ENCODE measurements around the gene ZNF234.

DNA sequence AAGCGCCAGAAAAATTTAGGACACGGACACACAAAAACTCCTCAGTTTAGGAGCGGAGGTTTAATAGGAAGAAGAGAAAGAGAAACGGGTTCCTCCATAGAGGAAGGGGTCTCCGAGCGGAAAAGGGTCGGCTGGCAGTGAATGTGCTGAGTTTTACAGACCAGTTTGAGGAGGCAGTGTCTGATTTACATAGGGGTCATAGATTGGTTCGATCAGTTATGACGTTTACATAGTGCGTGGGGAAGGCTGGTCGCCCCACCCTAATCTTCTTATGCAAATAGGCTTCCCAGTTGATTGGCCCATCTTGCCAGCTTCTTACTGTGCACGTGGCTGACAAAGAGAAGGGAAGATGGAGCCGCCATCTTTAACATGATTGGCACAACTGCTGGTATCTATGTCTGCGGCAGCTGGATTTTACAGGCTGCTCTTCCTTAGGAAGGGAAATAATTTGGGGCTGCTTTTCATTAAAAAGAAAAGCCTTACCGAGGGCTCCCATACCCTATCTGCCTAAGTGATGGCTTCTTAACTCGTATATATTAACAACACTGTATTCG is 29.4 kb upstream of the ZNF234 start:
- TF ChIP-seq POLR2A (IDR thresholded peaks at IDR 0.05): no peak
- TF ChIP-seq, protein P1, sequence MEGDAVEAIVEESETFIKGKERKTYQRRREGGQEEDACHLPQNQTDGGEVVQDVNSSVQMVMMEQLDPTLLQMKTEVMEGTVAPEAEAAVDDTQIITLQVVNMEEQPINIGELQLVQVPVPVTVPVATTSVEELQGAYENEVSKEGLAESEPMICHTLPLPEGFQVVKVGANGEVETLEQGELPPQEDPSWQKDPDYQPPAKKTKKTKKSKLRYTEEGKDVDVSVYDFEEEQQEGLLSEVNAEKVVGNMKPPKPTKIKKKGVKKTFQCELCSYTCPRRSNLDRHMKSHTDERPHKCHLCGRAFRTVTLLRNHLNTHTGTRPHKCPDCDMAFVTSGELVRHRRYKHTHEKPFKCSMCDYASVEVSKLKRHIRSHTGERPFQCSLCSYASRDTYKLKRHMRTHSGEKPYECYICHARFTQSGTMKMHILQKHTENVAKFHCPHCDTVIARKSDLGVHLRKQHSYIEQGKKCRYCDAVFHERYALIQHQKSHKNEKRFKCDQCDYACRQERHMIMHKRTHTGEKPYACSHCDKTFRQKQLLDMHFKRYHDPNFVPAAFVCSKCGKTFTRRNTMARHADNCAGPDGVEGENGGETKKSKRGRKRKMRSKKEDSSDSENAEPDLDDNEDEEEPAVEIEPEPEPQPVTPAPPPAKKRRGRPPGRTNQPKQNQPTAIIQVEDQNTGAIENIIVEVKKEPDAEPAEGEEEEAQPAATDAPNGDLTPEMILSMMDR (IDR thresholded peaks at IDR 0.05): no peak
